SH-SY5Y (cell line): ENCODE measurements around the gene MRPL48.

Experiments used
- GATA2 ChIP-seq: IDR thresholded peaks from 2 replicates; pipeline ENCODE4 v1.6.1; 2011; ENCODE audit warnings: mild to moderate bottlenecking, low read depth, low read length
- GATA3 ChIP-seq: IDR thresholded peaks from 2 replicates; pipeline ENCODE4 v1.6.1; 2011; ENCODE audit warnings: low read depth, mild to moderate bottlenecking, low read length, moderate library complexity

DNA sequence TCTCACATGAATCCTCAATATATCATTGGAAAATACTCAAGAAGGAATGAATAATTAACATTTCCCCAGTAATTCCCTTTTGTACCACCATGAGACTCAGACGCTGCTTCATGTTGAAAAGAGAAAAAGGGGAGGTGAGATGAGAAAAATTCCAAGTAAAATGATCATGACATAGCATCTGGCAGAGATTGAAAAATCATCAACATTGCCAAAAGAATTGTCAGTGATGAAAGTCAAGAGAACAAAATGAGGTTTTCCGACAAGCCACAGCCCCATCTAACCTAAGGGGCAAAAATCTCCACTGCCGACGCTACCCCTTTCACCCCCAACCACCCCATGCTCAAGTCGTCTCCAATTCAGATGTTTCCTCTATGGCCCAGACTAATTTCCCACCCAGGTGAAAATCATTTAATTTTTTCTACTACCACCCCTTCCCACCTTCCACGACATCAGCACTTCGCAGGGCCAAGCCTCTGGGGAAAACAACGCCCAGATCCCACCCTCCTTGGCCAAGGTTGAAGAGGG lies 28.0 kb upstream of the MRPL48 start:
- TF ChIP-seq GATA3: no peak
- TF ChIP-seq GATA2: no peak
